ENCODE data around the gene UBAP1L. TPM values are rescaled to one million over a fixed set of nuclear protein-coding genes. Genes with fewer than 3 reads are reported as not detected.
"Not testable (repeated sequence)": the region's sequence is repeated elsewhere in the genome, so short reads cannot be mapped to it uniquely, and the experiment has no call there.

The UBAP1L gene
- total RNA-seq, 1 donor = 1.7 TPM

GRCh38 chr15:65106011-65106590, 8.9 kb downstream of the UBAP1L start:
- TF ChIP-seq, protein P1, sequence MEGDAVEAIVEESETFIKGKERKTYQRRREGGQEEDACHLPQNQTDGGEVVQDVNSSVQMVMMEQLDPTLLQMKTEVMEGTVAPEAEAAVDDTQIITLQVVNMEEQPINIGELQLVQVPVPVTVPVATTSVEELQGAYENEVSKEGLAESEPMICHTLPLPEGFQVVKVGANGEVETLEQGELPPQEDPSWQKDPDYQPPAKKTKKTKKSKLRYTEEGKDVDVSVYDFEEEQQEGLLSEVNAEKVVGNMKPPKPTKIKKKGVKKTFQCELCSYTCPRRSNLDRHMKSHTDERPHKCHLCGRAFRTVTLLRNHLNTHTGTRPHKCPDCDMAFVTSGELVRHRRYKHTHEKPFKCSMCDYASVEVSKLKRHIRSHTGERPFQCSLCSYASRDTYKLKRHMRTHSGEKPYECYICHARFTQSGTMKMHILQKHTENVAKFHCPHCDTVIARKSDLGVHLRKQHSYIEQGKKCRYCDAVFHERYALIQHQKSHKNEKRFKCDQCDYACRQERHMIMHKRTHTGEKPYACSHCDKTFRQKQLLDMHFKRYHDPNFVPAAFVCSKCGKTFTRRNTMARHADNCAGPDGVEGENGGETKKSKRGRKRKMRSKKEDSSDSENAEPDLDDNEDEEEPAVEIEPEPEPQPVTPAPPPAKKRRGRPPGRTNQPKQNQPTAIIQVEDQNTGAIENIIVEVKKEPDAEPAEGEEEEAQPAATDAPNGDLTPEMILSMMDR (IDR thresholded peaks at IDR 0.05; ENCODE audit: insufficient read depth, low read depth, low read length) = no peak
- no peak overlapping the region for H3K4me3 ChIP-seq (ENCODE audit: low read depth, low read length)
- no peak for DNase-seq (ENCODE audit: low read depth)

- TF ChIP-seq, protein P1 (IDR thresholded peaks at IDR 0.05; ENCODE audit: insufficient read depth, low read depth, low read length) = no peak
- H3K4me3 ChIP-seq (ENCODE audit: low read depth, low read length) = no peak overlapping the region
- DNase-seq (ENCODE audit: low read depth) = no peak
Measured at GRCh38 chr15:65105038-65105437, 10.0 kb downstream of the UBAP1L start.

DNA sequence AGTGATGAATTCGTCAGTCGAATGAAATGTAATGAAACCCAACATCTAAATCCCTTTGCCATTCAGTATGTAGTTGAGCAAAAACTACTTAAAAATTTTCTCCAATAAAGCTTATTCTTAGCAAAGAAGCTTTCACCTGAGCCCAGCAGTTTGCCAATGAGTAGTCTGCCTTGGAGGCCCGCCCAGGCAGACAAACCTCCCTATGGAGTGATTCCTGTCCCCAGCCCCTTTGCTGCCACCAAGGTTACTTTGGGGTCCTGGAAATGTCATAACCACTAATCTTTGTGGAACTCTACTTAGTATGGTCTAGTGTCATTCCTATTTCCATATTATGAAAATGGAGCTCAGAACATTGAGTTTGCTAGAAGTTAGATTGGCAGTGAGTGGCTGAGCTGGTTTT, 12.1 kb downstream of the UBAP1L start:
- DNase-seq (ENCODE audit: low read depth) = no peak
- H3K4me3 ChIP-seq (ENCODE audit: low read depth, low read length) = no peak overlapping the region
- TF ChIP-seq, protein P1 (IDR thresholded peaks at IDR 0.05; ENCODE audit: insufficient read depth, low read depth, low read length) = no peak

DNA sequence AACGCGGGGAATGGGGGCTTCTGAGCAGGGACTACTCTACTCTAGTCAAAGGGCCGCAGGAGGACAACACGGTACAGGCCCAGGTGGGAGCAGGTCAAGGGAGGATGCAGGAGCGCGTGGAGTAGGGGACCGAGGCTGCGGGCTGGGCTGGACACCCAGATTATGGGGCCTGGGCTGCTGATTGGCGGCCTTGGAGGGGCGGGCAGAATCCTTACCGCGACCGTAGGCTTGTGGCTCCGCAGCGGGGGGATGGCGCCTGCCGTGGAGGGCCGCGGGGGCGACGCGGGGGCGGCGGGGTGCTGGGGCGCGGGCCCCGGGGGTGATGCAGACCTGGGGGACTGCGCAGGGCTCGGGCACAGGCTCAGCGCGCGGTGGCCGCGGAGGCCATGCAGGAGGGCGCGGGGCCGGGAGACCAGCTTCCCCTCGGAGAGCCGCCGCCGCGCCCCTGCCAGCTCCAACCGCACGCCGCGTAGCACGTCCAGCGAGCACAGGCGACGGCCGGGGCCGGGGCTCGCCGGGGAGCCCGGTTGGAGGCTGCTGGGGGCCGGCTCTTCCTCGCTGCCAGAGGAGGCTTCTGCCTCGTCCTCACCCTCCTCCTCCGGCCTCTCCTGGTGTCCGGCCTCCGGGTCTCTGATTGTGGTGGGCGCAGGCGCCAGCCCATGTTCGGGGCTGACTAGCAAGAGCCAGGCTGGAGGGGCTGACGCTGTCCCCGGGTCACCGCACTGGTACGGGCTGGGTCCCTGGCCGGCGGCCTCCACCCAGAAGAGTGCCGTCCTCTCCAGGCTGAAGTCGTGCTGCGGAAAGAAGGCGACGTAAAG, 12.9 kb downstream of the UBAP1L start:
- no peak overlapping the region for H3K4me3 ChIP-seq (ENCODE audit: low read depth, low read length)
- TF ChIP-seq, protein P1 (IDR thresholded peaks at IDR 0.05; ENCODE audit: insufficient read depth, low read depth, low read length) = no peak
- DNase-seq (ENCODE audit: low read depth) = no peak

DNA sequence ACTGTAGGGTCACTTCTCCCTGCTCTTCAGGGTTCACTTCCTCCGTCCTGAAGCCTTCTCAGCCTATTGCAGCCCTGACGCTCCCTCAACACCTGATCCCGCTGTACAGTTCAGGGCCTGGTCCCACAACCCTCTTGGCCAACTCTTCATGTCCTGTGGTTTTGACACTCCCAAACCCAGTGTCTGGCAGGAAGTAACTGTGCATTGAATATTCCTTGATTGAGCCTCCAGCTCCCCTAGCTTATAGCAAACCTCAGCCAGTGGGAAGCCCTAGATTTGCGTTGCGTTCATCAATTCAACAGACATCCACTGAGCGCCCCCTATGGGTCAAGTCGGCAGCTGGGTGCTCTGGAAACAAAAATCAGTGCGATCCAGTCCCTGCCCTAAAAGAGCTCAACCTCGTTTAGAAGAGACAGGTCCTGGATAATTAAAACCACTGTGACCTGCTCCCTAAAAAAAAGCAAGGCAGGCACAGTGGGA, 13.5 kb downstream of the UBAP1L start:
- no peak overlapping the region for H3K4me3 ChIP-seq (ENCODE audit: low read depth, low read length)
- DNase-seq (ENCODE audit: low read depth) = peak; percentile 72
- TF ChIP-seq, protein P1 (IDR thresholded peaks at IDR 0.05; ENCODE audit: insufficient read depth, low read depth, low read length) = peak; percentile 91

DNA sequence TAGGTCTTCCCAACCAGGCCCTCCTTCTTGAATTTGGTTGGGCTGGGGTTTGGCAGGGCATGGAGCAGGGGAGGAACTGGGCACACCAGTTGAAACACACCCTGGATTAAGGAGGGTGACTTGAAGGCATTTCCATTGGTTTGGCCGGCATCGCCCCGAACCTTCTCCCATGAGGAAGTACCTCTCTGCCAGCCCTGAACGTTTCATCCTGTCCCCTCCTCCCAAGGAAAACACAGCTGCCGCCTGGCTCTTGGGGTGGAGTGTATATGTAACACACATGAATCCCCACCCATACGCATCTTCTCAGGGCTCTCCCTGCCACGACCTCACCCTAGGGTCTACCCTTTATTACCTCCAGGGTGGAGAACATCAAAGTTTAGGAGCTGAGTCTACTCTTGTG, 14.6 kb downstream of the UBAP1L start:
- TF ChIP-seq, protein P1 (IDR thresholded peaks at IDR 0.05; ENCODE audit: insufficient read depth, low read depth, low read length) = no peak
- H3K4me3 ChIP-seq (ENCODE audit: low read depth, low read length) = no peak overlapping the region
- DNase-seq (ENCODE audit: low read depth) = no peak

DNA sequence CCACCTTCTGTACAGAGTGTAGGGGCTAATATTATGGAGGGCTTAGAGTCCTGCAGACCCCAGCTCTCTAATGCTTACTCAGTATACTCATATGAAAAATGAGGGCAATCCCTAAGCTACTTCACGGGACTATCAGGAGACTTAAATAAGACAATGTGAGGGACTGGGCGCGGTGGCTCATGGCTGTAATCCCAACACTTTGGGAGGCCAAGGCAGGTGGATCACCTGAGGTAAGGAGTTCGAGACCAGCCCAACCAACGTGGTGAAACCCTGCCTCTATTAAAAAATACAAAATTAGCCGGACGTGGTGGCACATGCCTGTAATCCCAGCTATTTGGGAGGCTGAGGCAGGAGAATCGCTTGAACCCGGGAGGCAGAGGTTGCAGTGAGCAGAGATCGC, 15.2 kb downstream of the UBAP1L start:
- not testable (repeated sequence) for DNase-seq (ENCODE audit: low read depth); H3K4me3 ChIP-seq (ENCODE audit: low read depth, low read length)
